Heart right ventricle (tissue), 16 donors: Measurements from ENCODE around the gene CCDC80. TPM values are rescaled to one million over a fixed set of nuclear protein-coding genes. Genes with fewer than 3 reads are reported as not detected.
A peak's percentile ranks its signal among the peaks of the same experiment; 100 is the strongest.
"Not testable (repeated sequence)": the region's sequence is repeated elsewhere in the genome, so short reads cannot be mapped to it uniquely, and the experiment has no call there.

Experiments
- ATAC-seq, 8 donors: fragments of 200-7000 bp; cut with Tn5 transposase; one replicate each; pipeline ENCODE4 v1.9.1; 2020; ENCODE audit warnings: mild to moderate bottlenecking in 8 of 8, moderate library complexity in 8 of 8, moderate number of reproducible peaks in 1 of 8
- DNase-seq, 2 donors: peaks; one replicate each; pipeline ENCODE4 v3.0.0-alpha.2; 2020
- H3K27ac ChIP-seq, 10 donors: fragments of 200-600 bp; sonication (generic) in 2 of 10; one replicate each; pipeline versions ENCODE4 v1.5.0 to v1.8.0; 2020 to 2022; ENCODE audit warnings: mild to moderate bottlenecking in 3 of 10
- H3K27me3 ChIP-seq, 7 donors: fragments of 200-600 bp; one replicate each; pipeline ENCODE4 v1.8.0; 2021 to 2022; ENCODE audit warnings: mild to moderate bottlenecking in 2 of 7
- H3K36me3 ChIP-seq, 9 donors: fragments of 200-600 bp; sonication (generic) in 1 of 9; one replicate each; pipeline versions ENCODE4 v1.5.0 to v1.8.0; 2020 to 2022; ENCODE audit warnings: mild to moderate bottlenecking in 2 of 9
- H3K4me1 ChIP-seq, 9 donors: fragments of 200-600 bp; sonication (generic) in 1 of 9; one replicate each; pipeline versions ENCODE4 v1.5.0 to v1.8.0; 2020 to 2022; ENCODE audit warnings: mild to moderate bottlenecking in 4 of 9
- H3K4me3 ChIP-seq, 10 donors: fragments of 200-600 bp; sonication (generic) in 2 of 10; one replicate each; pipeline versions ENCODE4 v1.5.0 to v1.8.0; 2020 to 2022; ENCODE audit warnings: mild to moderate bottlenecking in 7 of 10, moderate library complexity in 2 of 10
- H3K9me3 ChIP-seq, 11 donors: fragments of 200-600 bp in 10 of 11; sonication (generic) in 2 of 11; one replicate each; pipeline versions ENCODE4 v1.5.0 to v1.8.0; 2013 to 2022; ENCODE audit warnings: mild to moderate bottlenecking in 2 of 11, control low read depth in 1 of 11, moderate library complexity in 1 of 11
- CTCF ChIP-seq, 9 donors: fragments of 200-600 bp; sonication (generic) in 2 of 9; IDR thresholded peaks; one replicate each; pipeline versions ENCODE4 v1.5.0 to v1.8.0; 2021 to 2022; ENCODE audit warnings: antibody characterized with exemption in 9 of 9, mild to moderate bottlenecking in 5 of 9, moderate library complexity in 1 of 9
- WGBS, 2 donors: extraction: QIAGEN DNeasy Blood & Tissue Kit; methylation state at CpG; one replicate each; pipeline ENCODE4 v1.1.7; 2013; ENCODE audit warnings: inconsistent platforms in 1 of 2; 5-methylcytosine and 5-hydroxymethylcytosine counted together
- intact Hi-C, 10 donors: fragments of 100-400 bp; cut with DNase I; formaldehyde crosslinking; loops; one replicate each; pipeline versions ENCODE4 v1.11.1 to v1.14.2; 2022
- polyA plus RNA-seq, 2 donors: library from polyadenylated mRNA; stranded (reverse); fragments of 200-250 nt; gene quantifications; one replicate each; pipeline ENCODE4 v1.2.3, GENCODE V29; 2013
- total RNA-seq, 10 donors: library from RNA; stranded (reverse); fragmentation: NEBNext Ultra II Directional in 3 of 10; extraction: Animal tissue kit (Norgen Biotek cat#: 25700) in 3 of 10; gene quantifications; one replicate each; pipeline versions ENCODE4 v1.2.1 to v1.2.4, GENCODE V29; 2021 to 2023
- donor health status: Arrhythmogenic right ventricular cardiomyopathy.
- donor health status: ischemic (EF 13 %, LVEDD 7.1; RV severe dilation, severe dysfunction).
- donor health status: healthy with polysubstance abuse.
- donor health status: DM: no; HTN: yes; CAD: no.
- donor health status: DM: no; HTN: no; CAD: no.
- donor health status: ischemic (EF 25% LVEDD 6.9; RV normal size, moderate dysfunction).
- donor health status: ischemic (EF 25% LVEDD 5.7; RV mildly dilated, moderate dysfunction).
- donor health status: healthy.
- donor health status: DM: yes; HTN: yes; CAD: no.
- donor health status: Ischemic cardiomyopathy.
- donor health status: ischemic (EF 35%, LVEDD 5.7; RV mildly dilated, moderate dysfunction).
- donor health status: nonischemic (EF 11% LVEDD 7.7; RV severe dilation, severe dysfunction).
- donor health status: DM: yes; HTN: yes; CAD: no.
- donor health status: PGD.
- donor health status: ischemic (EF 29% LVEDD 5.4; RV normal size, mild dysfunction).
- donor health status: nonischemic (EF 23%, LVEDD 6.1; RV moderate dilation, normal function).

The CCDC80 gene
- total and polyA plus RNA-seq, 12 donors: 19.8 to 223 (median 87.1) TPM

- Histone ChIP-seq H3K36me3 (peaks cover 0 to 60% (median 8%) of the 10 kb centered on the region in 9 donors), H3K27ac (no peak overlapping the region), H3K4me1 (peaks cover 0 to 26% (median 20%) of the 10 kb centered on the region in 9 donors), H3K9me3 (no peaks in the 10 kb centered on the region), H3K27me3 (no peaks in the 10 kb centered on the region), H3K4me3 (no peak overlapping the region)
- no peak for ATAC-seq
- TF ChIP-seq CTCF (IDR thresholded peaks at IDR 0.05): no peak
- no peak for DNase-seq
- intact Hi-C loops: loop anchor here in 2 of 10 donors (5.0 kb wide), 2 partner anchors 427 to 727 kb away; partner anchors contain the start of gene GTPBP8 (in 1 of the 2)
Observed at GRCh38 chr3:112564940-112565305, 76.0 kb downstream of the CCDC80 start.

DNA sequence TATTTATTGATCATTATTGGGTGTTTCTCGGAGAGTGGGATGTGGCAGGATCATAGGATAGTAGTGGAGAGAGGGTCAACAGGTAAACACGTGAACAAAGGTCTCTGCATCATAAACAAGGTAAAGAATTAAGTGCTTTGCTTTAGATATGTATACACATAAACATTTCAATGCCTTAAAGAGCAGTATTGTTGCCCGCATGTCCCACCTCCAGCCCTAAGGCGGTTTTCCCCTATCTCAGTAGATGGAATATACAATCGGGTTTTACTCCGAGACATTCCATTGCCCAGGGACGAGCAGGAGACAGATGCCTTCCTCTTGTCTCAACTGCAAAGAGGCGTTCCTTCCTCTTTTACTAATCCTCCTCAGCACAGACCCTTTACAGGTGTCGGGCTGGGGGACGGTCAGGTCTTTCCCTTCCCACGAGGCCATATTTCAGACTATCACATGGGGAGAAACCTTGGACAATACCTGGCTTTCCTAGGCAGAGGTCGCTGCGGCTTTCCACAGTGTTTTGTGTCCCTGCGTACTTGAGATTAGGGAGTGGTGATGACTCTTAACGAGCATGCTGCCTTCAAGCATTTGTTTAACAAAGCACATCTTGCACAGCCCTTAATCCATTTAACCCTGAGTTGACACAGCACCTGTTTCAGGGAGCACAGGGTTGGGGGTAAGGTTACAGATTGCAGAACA lies 76.5 kb downstream of the CCDC80 start:
- H3K36me3 ChIP-seq: peaks cover 0 to 55% (median 8%) of the 10 kb centered on the region in 9 donors
- peaks cover 2 to 30% (median 26%) of the 10 kb centered on the region in 9 donors for H3K4me1 ChIP-seq
- not testable (repeated sequence) for DNase-seq, ATAC-seq, H3K27me3 ChIP-seq, H3K9me3 ChIP-seq, H3K27ac ChIP-seq, H3K4me3 ChIP-seq
- intact Hi-C loops: loop anchor here in 2 of 10 donors (5.0 kb wide), 2 partner anchors 428 to 728 kb away; partner anchors contain the start of gene GTPBP8 (in 1 of the 2)
- WGBS, 2 donors: 74 to 75% methylated on average over 12 to 13 of the region's 15 CpGs

- H3K27me3 ChIP-seq: no peaks in the 10 kb centered on the region
- 0% methylated on average over 49 to 58 of the region's 58 CpGs for WGBS, 2 donors
Observed at GRCh38 chr3:112561734-112562529, 79.0 kb downstream of the CCDC80 start, which contains the start of the genes ATG3 and SLC35A5. TSS of gene ATG3 (minus strand) at chr3:112561962. CDS start at chr3:112561528, 434 bp downstream. TSS of gene SLC35A5 (plus strand) at chr3:112562045. CDS start at chr3:112563404, 1,359 bp downstream.

GRCh38 chr3:112561484-112561733 lies 79.5 kb downstream of the CCDC80 start:
- Histone ChIP-seq H3K9me3 (no peaks in the 10 kb centered on the region), H3K4me3 (peak overlapping the region; percentile 71 to 99 (median 85)), H3K4me1 (peaks cover 2 to 48% (median 40%) of the 10 kb centered on the region in 9 donors), H3K36me3 (peaks cover 0 to 38% (median 0%) of the 10 kb centered on the region in 9 donors), H3K27me3 (no peaks in the 10 kb centered on the region), H3K27ac (peak overlapping the region; percentile 86 to 99 (median 92))
- TF ChIP-seq CTCF (IDR thresholded peaks at IDR 0.05): no peak
- intact Hi-C loops: loop anchor here in 2 of 10 donors (5.0 kb wide), 2 partner anchors 431 to 731 kb away; partner anchors contain the start of gene GTPBP8 (in 1 of the 2)
- no peak for DNase-seq
- ATAC-seq: peak; percentile 54 to 84 (median 58)
- 1% methylated on average over 29 of the region's 29 CpGs for WGBS, 2 donors

More at GRCh38 chr3:112561734-112562529, 79.0 kb downstream of the CCDC80 start, which contains the start of the genes ATG3 and SLC35A5:
- intact Hi-C loops: loop anchor here in 2 of 10 donors (5.0 kb wide), 2 partner anchors 430 to 730 kb away; partner anchors contain the start of gene GTPBP8 (in 1 of the 2)
- peaks cover 0 to 42% (median 0%) of the 10 kb centered on the region in 9 donors for H3K36me3 ChIP-seq
- peak; percentile 99 for DNase-seq
- peak within 1 kb of the TSS; percentile 86 to 99 (median 92) for H3K27ac ChIP-seq
- H3K9me3 ChIP-seq: no peaks in the 10 kb centered on the region
- peak within 1 kb of the TSS; percentile 71 to 99 (median 85) for H3K4me3 ChIP-seq
- peak in 3 of 9 donors; percentile 3 to 21 (median 5) for TF ChIP-seq CTCF (IDR thresholded peaks at IDR 0.05)
- peak; percentile 96 to 99 (median 97) for ATAC-seq
- peaks cover 2 to 47% (median 40%) of the 10 kb centered on the region in 9 donors for H3K4me1 ChIP-seq
